Hepatocyte (in vitro differentiated cells): ENCODE measurements around the gene AAR2. TPM values are rescaled to one million over a fixed set of nuclear protein-coding genes. Genes with fewer than 3 reads are reported as not detected.
A peak's percentile ranks its signal among the peaks of the same experiment; 100 is the strongest.

Experiments
- DNase-seq: peaks from one replicate; pipeline ENCODE4 v3.0.0-alpha.2; 2016; ENCODE audit warnings: low spot score
- H2AFZ ChIP-seq: fragments of 200-600 bp; sonication (generic); 2 replicates; pipeline ENCODE4 v1.6.0; 2016; ENCODE audit warnings: antibody characterized with exemption, mild to moderate bottlenecking
- H3K27ac ChIP-seq: fragments of 200-600 bp; sonication (generic); 2 replicates; pipeline ENCODE4 v1.5.1; 2016; ENCODE audit warnings: mild to moderate bottlenecking
- H3K27me3 ChIP-seq: fragments of 200-600 bp; sonication (generic); 2 replicates; pipeline ENCODE4 v1.6.1; 2016
- H3K36me3 ChIP-seq: fragments of 200-600 bp; sonication (generic); replicated peaks from 2 replicates; pipeline ENCODE4 v1.5.1; 2016; ENCODE audit warnings: low read depth; ENCODE audit not compliant: insufficient read depth
- H3K4me1 ChIP-seq: fragments of 200-600 bp; sonication (generic); 2 replicates; pipeline ENCODE4 v1.5.1; 2016; ENCODE audit warnings: mild to moderate bottlenecking, moderate library complexity; ENCODE audit not compliant: insufficient read depth
- H3K4me2 ChIP-seq: fragments of 200-600 bp; sonication (generic); 2 replicates; pipeline ENCODE4 v1.6.0; 2016
- H3K4me3 ChIP-seq: fragments of 200-600 bp; sonication (generic); 2 replicates; pipeline ENCODE4 v1.5.1; 2016; ENCODE audit warnings: mild to moderate bottlenecking
- H3K79me2 ChIP-seq: fragments of 200-600 bp; sonication (generic); 2 replicates; pipeline ENCODE4 v1.6.0; 2017; ENCODE audit warnings: mild to moderate bottlenecking
- H3K9me2 ChIP-seq: fragments of 200-600 bp; sonication (generic); replicated peaks from 2 replicates; pipeline ENCODE4 v1.6.0; 2017; ENCODE audit warnings: mild to moderate bottlenecking; ENCODE audit not compliant: insufficient read depth
- H3K9me3 ChIP-seq: fragments of 200-600 bp; sonication (generic); 2 replicates; pipeline ENCODE4 v1.5.1; 2016; ENCODE audit warnings: low read depth, mild to moderate bottlenecking
- H4K20me1 ChIP-seq: fragments of 200-600 bp; sonication (generic); 2 replicates; pipeline ENCODE4 v1.6.0; 2016; ENCODE audit warnings: mild to moderate bottlenecking; ENCODE audit not compliant: insufficient read depth, poor library complexity, severe bottlenecking
- EZH2 ChIP-seq: fragments of 200-600 bp; sonication (generic); IDR thresholded peaks from 2 replicates; pipeline ENCODE4 v1.6.1; 2016; ENCODE audit warnings: antibody characterized with exemption, mild to moderate bottlenecking, borderline replicate concordance
- EZH2phosphoT487 ChIP-seq: fragments of 200-600 bp; sonication (generic); IDR thresholded peaks from one replicate; pipeline ENCODE4 v1.6.1; 2018; ENCODE audit warnings: antibody characterized with exemption, mild to moderate bottlenecking, low read depth, moderate library complexity; ENCODE audit not compliant: unreplicated experiment, severe bottlenecking
- whole genome bisulfite sequencing: methylation state at CpG from one replicate; pipeline ENCODE4 v1.1.6; 2016; ENCODE audit warnings: low lambda C conversion rate; ENCODE audit errors: missing lambda C conversion rate; 5-methylcytosine and 5-hydroxymethylcytosine counted together
- polyA plus RNA-seq: library from polyadenylated mRNA; unstranded; fragments of >200 nt; fragmentation: Nextera tagmentation; extraction: Ambion mirVana; gene quantifications from 2 replicates; pipeline ENCODE4 v1.2.1, GENCODE V29; 2016
- total RNA-seq: library from RNA; depleted of rRNA; stranded (reverse); fragments of >200 nt; gene quantifications from 2 replicates; pipeline ENCODE4 v1.2.3, GENCODE V29; 2014
- TF ChIP-seq, protein P1 (sequence below): fragments of 200-600 bp; sonication (generic); IDR thresholded peaks from 2 replicates; pipeline ENCODE4 v1.5.1; 2016; ENCODE audit warnings: antibody characterized with exemption, mild to moderate bottlenecking; ENCODE audit not compliant: poor library complexity

The AAR2 gene
- total and polyA plus RNA-seq, 2 experiments from 2014 or later: 26.7 to 36.7 TPM

DNA sequence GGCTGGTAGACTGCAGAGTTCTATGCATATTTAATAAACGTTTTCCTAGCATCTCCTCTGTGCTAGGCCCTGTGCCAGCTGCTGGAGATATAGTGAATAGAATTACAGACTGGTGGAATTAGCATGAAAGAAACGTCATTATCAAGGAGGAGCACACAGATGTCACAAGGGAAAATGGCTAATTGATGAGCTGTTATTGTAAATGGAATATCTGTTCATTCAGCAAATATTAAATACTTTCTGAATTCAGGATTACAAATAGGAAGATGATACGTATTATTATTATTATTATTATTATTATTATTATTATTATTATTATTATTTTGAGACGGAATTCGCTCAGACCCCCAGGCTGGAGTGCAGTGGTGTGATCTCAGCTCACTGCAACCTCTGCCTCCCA, 1.2 kb downstream of the AAR2 start:
- WGBS: 83% methylated on average over 5 of the region's 5 CpGs
- H3K79me2 ChIP-seq: peaks cover 61% of the 10 kb centered on the region

DNA sequence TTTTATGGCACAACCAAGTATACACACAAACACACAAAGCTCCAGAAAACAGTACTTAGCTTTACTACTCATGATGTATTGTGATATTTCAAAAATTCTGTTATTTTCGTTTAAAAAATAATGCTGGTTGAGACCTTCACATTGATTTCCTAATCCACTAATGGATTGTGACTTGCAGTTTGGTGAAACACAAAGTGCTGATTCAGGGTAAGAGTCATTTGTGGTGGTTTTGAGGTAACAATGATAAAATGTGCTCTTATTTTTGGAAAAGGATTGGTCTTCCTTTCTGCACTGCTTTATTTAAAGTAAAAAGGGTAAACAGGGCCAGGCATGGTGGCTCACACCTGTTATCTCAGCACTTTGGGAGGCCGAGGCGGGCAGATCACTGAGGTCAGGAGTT, 1.9 kb downstream of the AAR2 start:
- Histone ChIP-seq H3K27ac (no peak overlapping the region), H3K9me2 (no peaks in the 10 kb centered on the region), H4K20me1 (no peaks in the 10 kb centered on the region), H3K4me1 (peaks cover 8% of the 10 kb centered on the region), H3K27me3 (no peaks in the 10 kb centered on the region), H3K4me3 (no peak overlapping the region), H3K36me3 (no peaks in the 10 kb centered on the region), H3K79me2 (peaks cover 65% of the 10 kb centered on the region), H2AFZ (no peak overlapping the region), H3K9me3 (no peaks in the 10 kb centered on the region), H3K4me2 (peak overlapping the region; percentile 79)
- 94% methylated on average over 3 of the region's 3 CpGs for WGBS
- DNase-seq: no peak
- TF ChIP-seq, protein P1, sequence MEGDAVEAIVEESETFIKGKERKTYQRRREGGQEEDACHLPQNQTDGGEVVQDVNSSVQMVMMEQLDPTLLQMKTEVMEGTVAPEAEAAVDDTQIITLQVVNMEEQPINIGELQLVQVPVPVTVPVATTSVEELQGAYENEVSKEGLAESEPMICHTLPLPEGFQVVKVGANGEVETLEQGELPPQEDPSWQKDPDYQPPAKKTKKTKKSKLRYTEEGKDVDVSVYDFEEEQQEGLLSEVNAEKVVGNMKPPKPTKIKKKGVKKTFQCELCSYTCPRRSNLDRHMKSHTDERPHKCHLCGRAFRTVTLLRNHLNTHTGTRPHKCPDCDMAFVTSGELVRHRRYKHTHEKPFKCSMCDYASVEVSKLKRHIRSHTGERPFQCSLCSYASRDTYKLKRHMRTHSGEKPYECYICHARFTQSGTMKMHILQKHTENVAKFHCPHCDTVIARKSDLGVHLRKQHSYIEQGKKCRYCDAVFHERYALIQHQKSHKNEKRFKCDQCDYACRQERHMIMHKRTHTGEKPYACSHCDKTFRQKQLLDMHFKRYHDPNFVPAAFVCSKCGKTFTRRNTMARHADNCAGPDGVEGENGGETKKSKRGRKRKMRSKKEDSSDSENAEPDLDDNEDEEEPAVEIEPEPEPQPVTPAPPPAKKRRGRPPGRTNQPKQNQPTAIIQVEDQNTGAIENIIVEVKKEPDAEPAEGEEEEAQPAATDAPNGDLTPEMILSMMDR: no peak
- TF ChIP-seq EZH2phosphoT487 (no peak), EZH2 (no peak)

More for the DNA sequence above, 1.2 kb downstream of the AAR2 start:
- Histone ChIP-seq H3K27me3 (no peaks in the 10 kb centered on the region), H3K9me2 (no peaks in the 10 kb centered on the region), H3K4me1 (peaks cover 8% of the 10 kb centered on the region), H3K27ac (no peak overlapping the region), H3K4me2 (peak overlapping the region; percentile 79), H3K4me3 (no peak overlapping the region), H4K20me1 (no peaks in the 10 kb centered on the region), H3K9me3 (no peaks in the 10 kb centered on the region), H3K36me3 (no peaks in the 10 kb centered on the region), H2AFZ (no peak overlapping the region)
- no peak for DNase-seq
- TF ChIP-seq EZH2 (no peak), EZH2phosphoT487 (no peak)
- TF ChIP-seq, protein P1: no peak

DNA sequence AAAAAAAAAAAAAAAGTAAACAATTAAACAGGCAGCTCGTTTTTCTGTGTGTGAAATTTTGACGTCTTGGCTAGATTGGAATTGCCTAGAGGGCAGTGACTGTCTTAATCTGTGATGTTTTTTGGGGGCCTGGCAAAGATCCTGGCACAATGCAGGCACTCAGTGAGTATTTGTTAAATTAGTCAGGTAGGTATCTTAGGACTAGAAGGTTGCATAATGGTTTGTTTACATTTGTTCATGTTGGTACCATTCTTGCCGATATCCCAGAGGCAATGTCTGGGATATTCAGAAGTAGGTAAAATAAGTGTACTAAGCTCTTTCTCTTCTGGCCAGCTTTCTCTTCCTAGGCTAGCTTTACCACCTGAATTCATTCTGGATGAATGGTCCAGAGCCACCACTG, 2.5 kb downstream of the AAR2 start:
- Histone ChIP-seq H3K27ac (no peak overlapping the region), H3K9me2 (no peaks in the 10 kb centered on the region), H3K4me2 (no peak overlapping the region), H3K36me3 (no peaks in the 10 kb centered on the region), H2AFZ (no peak overlapping the region), H3K79me2 (peaks cover 65% of the 10 kb centered on the region), H3K27me3 (no peaks in the 10 kb centered on the region), H3K4me3 (no peak overlapping the region), H3K9me3 (no peaks in the 10 kb centered on the region), H4K20me1 (no peaks in the 10 kb centered on the region), H3K4me1 (peaks cover 8% of the 10 kb centered on the region)
- TF ChIP-seq, protein P1: no peak
- TF ChIP-seq EZH2phosphoT487 (no peak), EZH2 (no peak)
- 63% methylated on average over 3 of the region's 3 CpGs for WGBS
- no peak for DNase-seq

DNA sequence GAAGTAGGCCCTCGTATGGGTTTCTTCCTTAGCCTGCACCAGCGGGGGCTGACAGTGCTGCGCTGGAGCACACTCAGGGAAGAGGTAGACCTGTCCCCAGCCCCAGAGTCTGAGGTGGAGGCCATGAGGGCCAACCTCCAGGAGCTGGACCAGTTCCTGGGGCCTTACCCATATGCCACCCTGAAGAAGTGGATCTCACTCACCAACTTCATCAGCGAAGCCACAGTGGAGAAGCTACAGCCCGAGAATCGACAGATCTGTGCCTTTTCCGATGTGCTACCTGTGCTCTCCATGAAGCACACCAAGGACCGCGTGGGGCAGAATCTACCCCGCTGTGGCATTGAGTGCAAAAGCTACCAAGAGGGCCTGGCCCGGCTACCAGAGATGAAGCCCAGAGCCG, 3.8 kb downstream of the AAR2 start:
- no peaks in the 10 kb centered on the region for H3K9me3 ChIP-seq
- H4K20me1 ChIP-seq: no peaks in the 10 kb centered on the region
- H2AFZ ChIP-seq: no peak overlapping the region
- no peak for DNase-seq
- peaks cover 8% of the 10 kb centered on the region for H3K4me1 ChIP-seq
- no peak overlapping the region for H3K4me3 ChIP-seq
- H3K79me2 ChIP-seq: peaks cover 65% of the 10 kb centered on the region
- WGBS: 97% methylated on average over 12 of the region's 12 CpGs
- no peaks in the 10 kb centered on the region for H3K27me3 ChIP-seq
- H3K4me2 ChIP-seq: no peak overlapping the region
- TF ChIP-seq EZH2 (no peak), EZH2phosphoT487 (no peak)
- TF ChIP-seq, protein P1: no peak
- H3K27ac ChIP-seq: no peak overlapping the region
- no peaks in the 10 kb centered on the region for H3K9me2 ChIP-seq
- H3K36me3 ChIP-seq: no peaks in the 10 kb centered on the region
